Middle frontal gyrus (tissue), 1 donor: ENCODE data around the gene MYO1B.

ENCODE experiments used
- DNase-seq: peaks from one replicate; pipeline ENCODE4 v3.0.0-alpha.2; 2015; ENCODE audit warnings: low spot score; ENCODE audit errors: extremely low spot score

MYO1B gene

GRCh38 chr2:191257934-191258333, 12.7 kb downstream of the MYO1B start:
- DNase-seq, result no peak

- no peak for DNase-seq
These were observed 13.8 kb downstream of the MYO1B start for GRCh38 chr2:191258996-191259395.

- DNase-seq, result no peak
These were observed 17.2 kb downstream of the MYO1B start for GRCh38 chr2:191262436-191262835.

- DNase-seq, result no peak
These were observed 17.8 kb downstream of the MYO1B start for GRCh38 chr2:191263050-191263449.

GRCh38 chr2:191264647-191265081, 19.5 kb downstream of the MYO1B start:
- no peak for DNase-seq

- no peak for DNase-seq
These were observed 20.3 kb downstream of the MYO1B start for GRCh38 chr2:191265311-191266170.

- DNase-seq, result no peak
These were observed 21.0 kb downstream of the MYO1B start for GRCh38 chr2:191266201-191266600.

- no peak for DNase-seq
These were observed 23.4 kb downstream of the MYO1B start for GRCh38 chr2:191268596-191268995.

GRCh38 chr2:191270306-191271161, 25.3 kb downstream of the MYO1B start:
- no peak for DNase-seq

GRCh38 chr2:191272064-191272463, 26.9 kb downstream of the MYO1B start:
- no peak for DNase-seq

GRCh38 chr2:191274413-191274815, 29.2 kb downstream of the MYO1B start:
- no peak for DNase-seq

- no peak for DNase-seq
These were observed 31.7 kb downstream of the MYO1B start for GRCh38 chr2:191276792-191277465.

GRCh38 chr2:191280290-191280689, 35.1 kb downstream of the MYO1B start:
- DNase-seq, result no peak

- no peak for DNase-seq
These were observed 35.9 kb downstream of the MYO1B start for GRCh38 chr2:191280834-191281756.

- DNase-seq, result no peak
These were observed 40.0 kb downstream of the MYO1B start for GRCh38 chr2:191285252-191285651.

GRCh38 chr2:191287820-191288219, 42.6 kb downstream of the MYO1B start:
- no peak for DNase-seq

GRCh38 chr2:191289049-191289448, 43.8 kb downstream of the MYO1B start:
- DNase-seq, result no peak

- no peak for DNase-seq
These were observed 46.3 kb downstream of the MYO1B start for GRCh38 chr2:191291471-191291870.

- no peak for DNase-seq
These were observed 47.7 kb downstream of the MYO1B start for GRCh38 chr2:191292869-191293268.

GRCh38 chr2:191295088-191295487, 49.9 kb downstream of the MYO1B start:
- no peak for DNase-seq
